D721Med (cell line): ENCODE results near the gene IL18BP.

Experiments
- DNase-seq: peaks from one replicate; pipeline ENCODE4 v3.0.0; 2011; ENCODE audit warnings: low spot score; ENCODE audit not compliant: insufficient read length
- FAIRE-seq: peaks from 2 replicates; lab custom pipeline; 2011; peaks lifted over from hg19 to GRCh38; lab: Jason Lieb, UNC
- CTCF ChIP-seq: IDR thresholded peaks from 2 replicates; pipeline ENCODE4 v1.5.1; 2012; ENCODE audit warnings: mild to moderate bottlenecking, control low read depth; ENCODE audit not compliant: insufficient read depth; ENCODE audit errors: missing control alignments

The IL18BP gene

GRCh38 chr11:71964641-71965040 is 34.1 kb upstream of the IL18BP start:
- TF ChIP-seq CTCF = no peak
- DNase-seq (no peak), FAIRE-seq (no peak)

DNA sequence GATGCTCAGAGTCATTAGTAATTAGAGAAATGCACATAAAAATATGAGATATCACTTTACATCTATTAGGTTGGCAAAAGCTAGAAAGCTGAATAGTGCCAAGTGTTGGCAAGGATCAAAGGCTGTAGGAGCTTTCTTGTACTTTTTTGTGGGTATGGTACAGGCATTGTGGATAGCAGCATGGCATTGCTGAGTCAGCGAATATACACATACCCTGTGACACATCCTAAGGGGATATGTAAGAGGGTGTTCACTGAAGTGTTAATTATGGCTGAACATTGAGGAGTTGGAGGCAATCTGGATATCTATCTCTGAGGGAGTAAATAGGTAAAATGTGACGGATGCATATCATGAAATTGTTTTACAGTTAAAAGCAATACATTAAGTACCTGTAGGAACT is 27.0 kb upstream of the IL18BP start:
- no peak for FAIRE-seq
- no peak for TF ChIP-seq CTCF
- no peak for DNase-seq

DNA sequence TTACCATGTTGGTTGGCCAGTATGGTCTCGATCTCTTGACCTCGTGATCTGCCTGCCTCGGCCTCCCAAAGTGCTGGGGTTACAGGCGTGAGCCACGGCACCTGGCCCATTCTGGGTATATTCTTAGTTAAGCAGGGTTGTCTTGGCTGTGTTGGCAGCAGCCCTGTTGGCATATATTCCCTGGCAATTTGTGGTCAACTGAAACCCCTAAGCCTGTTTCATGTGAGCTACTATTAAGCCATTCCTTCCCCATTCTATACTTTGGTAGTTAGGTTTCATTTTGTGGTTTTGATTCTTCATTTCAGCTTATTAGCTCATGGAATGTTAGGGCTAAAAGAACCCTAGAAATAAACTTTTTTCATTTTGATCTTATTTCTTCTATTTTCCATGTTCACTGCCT is 22.2 kb upstream of the IL18BP start:
- no peak for TF ChIP-seq CTCF
- DNase-seq (no peak), FAIRE-seq (no peak)

DNA sequence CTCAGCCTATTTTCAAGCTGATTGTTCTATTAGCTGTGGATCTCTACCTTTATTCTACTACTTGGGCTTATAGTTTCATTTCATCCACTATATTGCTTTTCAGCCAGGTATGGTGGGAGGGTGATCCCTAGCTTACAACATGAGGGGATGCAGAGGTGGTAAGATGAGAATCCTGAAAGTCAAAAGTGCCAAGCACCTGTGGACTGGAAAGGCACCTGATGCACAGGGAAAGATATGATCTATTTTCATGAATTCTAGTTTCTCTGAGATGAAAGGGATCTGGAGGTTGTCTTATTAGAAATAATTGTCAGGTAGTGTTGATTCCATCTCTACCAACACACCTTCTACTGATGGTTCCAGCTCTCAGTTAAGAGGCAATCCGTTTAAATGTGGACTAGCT is 21.6 kb upstream of the IL18BP start:
- DNase-seq (no peak), FAIRE-seq (no peak)
- TF ChIP-seq CTCF = no peak

- no peak for FAIRE-seq
- TF ChIP-seq CTCF = peak; percentile 80
- DNase-seq = no peak
Observed at GRCh38 chr11:71977743-71978418, 20.8 kb upstream of the IL18BP start.

DNA sequence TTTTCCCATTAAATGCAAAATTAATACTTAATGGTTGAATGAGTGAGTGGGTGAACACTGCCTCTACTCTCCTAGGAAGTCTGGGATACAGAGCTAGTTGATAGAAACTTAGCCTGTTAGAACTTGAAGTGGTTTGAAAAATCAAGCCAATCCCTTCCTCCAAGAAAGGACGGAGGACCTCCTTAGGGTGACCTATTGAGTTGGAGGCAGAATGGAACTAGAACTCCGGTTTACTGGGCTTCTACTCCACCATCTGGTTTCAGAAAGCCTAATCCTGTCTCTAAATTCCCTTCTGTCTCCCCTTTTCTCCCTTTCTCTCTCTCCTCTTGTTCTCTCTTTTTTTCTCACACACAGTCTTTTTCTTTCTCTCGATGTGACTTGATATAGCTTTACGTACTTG is 19.6 kb upstream of the IL18BP start:
- FAIRE-seq (no peak), DNase-seq (no peak)
- no peak for TF ChIP-seq CTCF

GRCh38 chr11:71979602-71980001 is 19.1 kb upstream of the IL18BP start:
- no peak for FAIRE-seq

More at GRCh38 chr11:71979602-71980001, 19.1 kb upstream of the IL18BP start:
- TF ChIP-seq CTCF = no peak
- no peak for DNase-seq
